Neutrophil (primary cell): ENCODE measurements around the gene BUD23.
"Not testable (repeated sequence)": the region's sequence is repeated elsewhere in the genome, so short reads cannot be mapped to it uniquely, and the experiment has no call there.

Source experiments
- H3K27ac ChIP-seq: fragments of 200-600 bp; sonication (generic); 2 replicates; pipeline ENCODE4 v1.5.1; 2016; ENCODE audit warnings: mild to moderate bottlenecking, moderate library complexity
- H3K27me3 ChIP-seq: fragments of 200-600 bp; sonication (generic); 2 replicates; pipeline ENCODE4 v1.6.0; 2016; ENCODE audit warnings: mild to moderate bottlenecking
- H3K36me3 ChIP-seq: fragments of 200-600 bp; sonication (generic); 2 replicates; pipeline ENCODE4 v1.5.1; 2017
- H3K4me1 ChIP-seq, 2 experiments: fragments of 200-600 bp in 1 of 2; sonication (generic) in 1 of 2; 1 replicate in 1 of 2; 2 replicates in 1 of 2; pipeline versions ENCODE4 v1.5.1 to v1.6.1; 2013 to 2016; ENCODE audit warnings: low read depth in 1 of 2, low read length in 1 of 2, mild to moderate bottlenecking in 1 of 2, moderate library complexity in 1 of 2; ENCODE audit not compliant: control insufficient read depth in 1 of 2, insufficient read depth in 1 of 2
- H3K4me3 ChIP-seq, 2 experiments: fragments of 200-600 bp in 1 of 2; sonication (generic) in 1 of 2; 1 replicate in 1 of 2; 2 replicates in 1 of 2; pipeline ENCODE4 v1.5.1; 2013 to 2016; ENCODE audit warnings: low read depth in 1 of 2, low read length in 1 of 2, mild to moderate bottlenecking in 1 of 2, moderate library complexity in 1 of 2
- H3K9me3 ChIP-seq: fragments of 200-600 bp; sonication (generic); 2 replicates; pipeline ENCODE4 v1.5.1; 2016
- CTCF ChIP-seq: fragments of 200-600 bp; sonication (generic); IDR thresholded peaks from 2 replicates; pipeline ENCODE4 v1.5.1; 2016; ENCODE audit warnings: antibody characterized with exemption

Gene BUD23

GRCh38 chr7:73669858-73670385 is 13.5 kb upstream of the BUD23 start:
- Histone ChIP-seq H3K27me3 (peaks cover 92% of the 10 kb centered on the region), H3K4me1 (peaks cover 8 to 11% of the 10 kb centered on the region in 2 experiments), H3K36me3 (no peaks in the 10 kb centered on the region), H3K27ac (no peak overlapping the region), H3K9me3 (no peaks in the 10 kb centered on the region), H3K4me3 (no peak overlapping the region)
- TF ChIP-seq CTCF = no peak

- no peak overlapping the region for H3K4me3 ChIP-seq
- TF ChIP-seq CTCF = no peak
- no peaks in the 10 kb centered on the region for H3K36me3 ChIP-seq
- peaks cover 89% of the 10 kb centered on the region for H3K27me3 ChIP-seq
- H3K27ac ChIP-seq = no peak overlapping the region
- H3K4me1 ChIP-seq = peaks cover 6 to 11% of the 10 kb centered on the region in 2 experiments
- no peaks in the 10 kb centered on the region for H3K9me3 ChIP-seq
Observed at GRCh38 chr7:73671322-73671661, 12.1 kb upstream of the BUD23 start.

GRCh38 chr7:73671857-73672445 is 11.4 kb upstream of the BUD23 start:
- no peak overlapping the region for H3K27ac ChIP-seq
- no peaks in the 10 kb centered on the region for H3K9me3 ChIP-seq
- no peak overlapping the region for H3K4me3 ChIP-seq
- TF ChIP-seq CTCF = no peak
- no peaks in the 10 kb centered on the region for H3K36me3 ChIP-seq
- H3K4me1 ChIP-seq = peaks cover 6 to 11% of the 10 kb centered on the region in 2 experiments
- peaks cover 83% of the 10 kb centered on the region for H3K27me3 ChIP-seq

DNA sequence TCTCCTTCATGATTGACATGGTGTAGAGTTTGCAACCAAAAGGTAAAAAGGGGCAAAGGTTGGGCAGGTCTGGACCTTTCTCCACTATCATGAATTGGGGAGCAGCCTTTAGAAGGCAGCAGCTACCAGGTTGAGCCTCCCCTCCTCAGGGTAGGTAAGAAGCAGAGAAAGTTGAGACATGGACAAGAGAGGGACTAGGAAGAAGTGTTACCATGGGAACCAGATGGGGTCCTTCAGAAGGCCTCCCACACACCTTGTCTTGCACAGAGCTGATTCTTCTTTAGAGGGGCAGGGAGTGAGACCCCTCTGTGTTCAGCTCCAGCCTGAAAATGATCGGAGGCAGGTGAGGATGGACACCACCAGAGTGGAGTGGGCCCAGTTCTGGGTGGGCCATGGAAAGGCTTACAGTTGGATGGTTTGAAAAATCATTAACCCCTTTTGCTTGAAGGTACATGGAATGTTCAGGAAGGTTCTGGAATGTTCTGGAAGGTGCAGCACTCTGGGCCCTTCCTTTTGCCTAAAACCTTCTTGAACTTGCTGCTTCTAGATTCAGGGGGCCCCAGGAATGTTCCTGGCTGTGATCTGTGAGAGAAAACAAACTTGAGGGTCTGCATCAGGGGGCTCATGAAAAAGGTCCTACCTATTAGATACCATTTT is 8.8 kb upstream of the BUD23 start:
- no peaks in the 10 kb centered on the region for H3K4me1 ChIP-seq
- H3K36me3 ChIP-seq = peaks cover 5% of the 10 kb centered on the region
- peaks cover 57% of the 10 kb centered on the region for H3K27me3 ChIP-seq
- H3K4me3 ChIP-seq = no peak overlapping the region
- no peaks in the 10 kb centered on the region for H3K9me3 ChIP-seq
- no peak for TF ChIP-seq CTCF
- H3K27ac ChIP-seq = no peak overlapping the region

DNA sequence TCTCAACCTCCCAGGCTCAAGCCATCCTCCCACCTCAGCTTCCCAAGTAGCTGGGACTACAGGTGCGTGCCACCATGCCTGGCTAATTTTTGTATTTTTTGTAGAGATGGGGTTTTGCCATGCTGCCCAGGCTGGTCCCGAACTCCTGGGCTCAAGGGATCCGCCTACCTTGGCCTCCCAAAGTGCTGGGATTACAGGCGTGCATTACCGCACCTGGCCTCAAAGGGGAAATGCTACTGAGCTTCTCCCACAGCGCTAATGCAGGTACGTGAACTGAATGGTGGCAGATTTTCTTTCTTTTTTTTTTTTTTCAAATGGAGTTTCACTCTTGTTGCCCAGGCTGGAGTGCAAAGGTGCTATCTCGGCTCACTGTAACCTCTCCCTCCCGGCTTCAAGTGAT is 7.3 kb upstream of the BUD23 start:
- H3K4me3 ChIP-seq, H3K36me3 ChIP-seq, H3K27ac ChIP-seq, H3K9me3 ChIP-seq, H3K4me1 ChIP-seq: not testable (repeated sequence)
- H3K27me3 ChIP-seq = peaks cover 43% of the 10 kb centered on the region

- H3K4me1 ChIP-seq = peaks cover 13 to 16% of the 10 kb centered on the region in 2 experiments
- no peaks in the 10 kb centered on the region for H3K9me3 ChIP-seq
- peaks cover 5% of the 10 kb centered on the region for H3K36me3 ChIP-seq
- H3K4me3 ChIP-seq = no peak overlapping the region
- no peak overlapping the region for H3K27ac ChIP-seq
- no peak for TF ChIP-seq CTCF
- H3K27me3 ChIP-seq = peaks cover 16% of the 10 kb centered on the region
Observed at GRCh38 chr7:73678862-73679261, 4.5 kb upstream of the BUD23 start.
